OCI-LY1 (cell line): Measurements from ENCODE around the gene GZMM.

ENCODE experiments used
- EZH2 ChIP-seq: fragments of 200-600 bp; sonication (generic), shearing (Covaris generic); IDR thresholded peaks from 2 replicates; pipeline ENCODE4 v1.8.0; 2017; ENCODE audit warnings: borderline replicate concordance, mixed run types, mild to moderate bottlenecking, antibody characterized with exemption, low read length, moderate library complexity, mixed read lengths
- TF ChIP-seq, protein P1 (sequence below): fragments of 200-600 bp; sonication (generic), shearing (Covaris generic); IDR thresholded peaks from 2 replicates; pipeline ENCODE4 v1.5.1; 2017; ENCODE audit warnings: mild to moderate bottlenecking, antibody characterized with exemption, low read length, moderate library complexity, mixed read lengths

DNA sequence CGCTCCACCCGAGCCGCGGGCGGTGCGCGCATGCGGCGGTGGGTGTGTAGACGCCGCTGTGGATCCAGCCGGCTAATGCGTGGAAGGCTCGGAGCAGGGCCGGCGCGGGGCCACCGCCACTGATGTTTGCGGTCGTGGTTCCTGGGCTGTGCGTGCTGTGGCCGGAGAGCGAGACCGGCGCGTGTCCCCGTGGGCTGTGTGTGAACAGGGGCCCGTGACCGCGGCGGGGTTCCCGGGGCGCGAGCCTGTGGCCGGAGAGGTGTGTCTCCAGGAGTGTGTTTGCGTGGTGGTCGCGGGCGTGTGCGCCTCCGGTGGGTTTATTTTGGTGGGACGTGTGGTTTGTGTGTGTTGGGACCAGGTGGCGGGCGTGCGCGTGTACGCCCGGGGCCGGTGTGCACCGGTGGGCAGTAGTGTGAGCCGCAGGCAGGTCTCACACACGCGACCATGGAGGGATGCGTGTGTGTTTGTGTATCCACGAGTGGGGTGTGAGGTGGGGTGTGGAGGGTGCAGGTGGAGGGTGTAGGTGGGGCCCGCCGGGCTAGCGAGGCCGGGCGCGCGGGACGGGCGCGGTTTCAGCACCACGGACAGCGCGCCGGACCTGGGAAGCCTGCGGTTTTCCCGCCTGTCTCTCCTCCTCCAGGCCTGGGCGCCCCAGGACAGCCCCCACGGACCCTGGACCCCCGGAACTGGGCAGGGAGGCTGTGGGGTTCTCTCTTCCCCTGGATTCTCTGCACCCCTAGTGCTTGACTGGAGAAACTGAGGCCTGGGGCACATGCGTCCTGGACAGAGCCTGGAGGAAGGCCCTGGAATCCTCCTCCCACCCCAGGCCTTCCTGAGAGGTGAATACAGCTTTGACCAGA is 47.5 kb downstream of the GZMM start:
- TF ChIP-seq, protein P1, sequence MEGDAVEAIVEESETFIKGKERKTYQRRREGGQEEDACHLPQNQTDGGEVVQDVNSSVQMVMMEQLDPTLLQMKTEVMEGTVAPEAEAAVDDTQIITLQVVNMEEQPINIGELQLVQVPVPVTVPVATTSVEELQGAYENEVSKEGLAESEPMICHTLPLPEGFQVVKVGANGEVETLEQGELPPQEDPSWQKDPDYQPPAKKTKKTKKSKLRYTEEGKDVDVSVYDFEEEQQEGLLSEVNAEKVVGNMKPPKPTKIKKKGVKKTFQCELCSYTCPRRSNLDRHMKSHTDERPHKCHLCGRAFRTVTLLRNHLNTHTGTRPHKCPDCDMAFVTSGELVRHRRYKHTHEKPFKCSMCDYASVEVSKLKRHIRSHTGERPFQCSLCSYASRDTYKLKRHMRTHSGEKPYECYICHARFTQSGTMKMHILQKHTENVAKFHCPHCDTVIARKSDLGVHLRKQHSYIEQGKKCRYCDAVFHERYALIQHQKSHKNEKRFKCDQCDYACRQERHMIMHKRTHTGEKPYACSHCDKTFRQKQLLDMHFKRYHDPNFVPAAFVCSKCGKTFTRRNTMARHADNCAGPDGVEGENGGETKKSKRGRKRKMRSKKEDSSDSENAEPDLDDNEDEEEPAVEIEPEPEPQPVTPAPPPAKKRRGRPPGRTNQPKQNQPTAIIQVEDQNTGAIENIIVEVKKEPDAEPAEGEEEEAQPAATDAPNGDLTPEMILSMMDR = no peak
- no peak for TF ChIP-seq EZH2
